ENCODE results near the gene SERPINB1.

SERPINB1 gene

DNA sequence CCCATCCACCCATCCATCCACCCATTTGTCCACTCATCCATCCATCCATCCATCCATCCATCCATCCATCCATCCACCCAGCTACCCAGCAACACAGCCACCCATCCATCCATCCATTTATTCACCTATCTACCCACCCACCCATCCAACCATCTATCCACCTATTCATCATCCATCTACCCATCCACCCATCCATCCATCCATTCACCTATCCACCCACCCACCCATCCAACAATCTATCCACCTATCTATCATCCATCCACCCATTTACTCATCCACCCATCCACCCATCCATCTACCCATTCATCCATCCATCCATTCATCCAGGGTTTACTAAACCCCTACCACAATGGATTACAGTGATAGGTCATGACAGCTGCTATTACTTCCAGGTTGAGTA is 7.4 kb downstream of the SERPINB1 start:
- TF ChIP-seq, protein P1, sequence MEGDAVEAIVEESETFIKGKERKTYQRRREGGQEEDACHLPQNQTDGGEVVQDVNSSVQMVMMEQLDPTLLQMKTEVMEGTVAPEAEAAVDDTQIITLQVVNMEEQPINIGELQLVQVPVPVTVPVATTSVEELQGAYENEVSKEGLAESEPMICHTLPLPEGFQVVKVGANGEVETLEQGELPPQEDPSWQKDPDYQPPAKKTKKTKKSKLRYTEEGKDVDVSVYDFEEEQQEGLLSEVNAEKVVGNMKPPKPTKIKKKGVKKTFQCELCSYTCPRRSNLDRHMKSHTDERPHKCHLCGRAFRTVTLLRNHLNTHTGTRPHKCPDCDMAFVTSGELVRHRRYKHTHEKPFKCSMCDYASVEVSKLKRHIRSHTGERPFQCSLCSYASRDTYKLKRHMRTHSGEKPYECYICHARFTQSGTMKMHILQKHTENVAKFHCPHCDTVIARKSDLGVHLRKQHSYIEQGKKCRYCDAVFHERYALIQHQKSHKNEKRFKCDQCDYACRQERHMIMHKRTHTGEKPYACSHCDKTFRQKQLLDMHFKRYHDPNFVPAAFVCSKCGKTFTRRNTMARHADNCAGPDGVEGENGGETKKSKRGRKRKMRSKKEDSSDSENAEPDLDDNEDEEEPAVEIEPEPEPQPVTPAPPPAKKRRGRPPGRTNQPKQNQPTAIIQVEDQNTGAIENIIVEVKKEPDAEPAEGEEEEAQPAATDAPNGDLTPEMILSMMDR (IDR thresholded peaks at IDR 0.05; ENCODE audit: low read length, missing control alignments), result no peak

DNA sequence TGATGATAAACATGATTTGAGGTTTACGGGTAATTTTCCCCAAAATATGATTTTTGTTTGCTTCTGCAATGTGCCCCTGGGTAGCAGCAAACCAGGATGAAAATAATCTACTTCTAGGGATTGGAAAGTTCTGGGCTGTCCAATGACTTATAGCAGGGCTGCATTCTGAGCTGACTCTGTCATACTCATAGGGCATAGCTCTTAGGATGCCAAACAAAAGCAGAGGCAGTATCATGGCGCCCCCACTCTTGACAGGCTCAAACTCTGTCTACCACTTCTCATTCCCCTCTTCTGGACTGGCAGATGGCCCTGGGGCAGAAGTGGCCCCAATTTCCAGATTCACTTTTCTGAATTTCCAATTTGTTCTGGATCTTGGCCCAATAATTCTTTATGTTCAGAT is 10.3 kb downstream of the SERPINB1 start:
- no peak for DNase-seq (ENCODE audit: low read depth)
- H3K4me3 ChIP-seq (replicated peaks; ENCODE audit: low read depth, low read length), result no peak overlapping the region
- TF ChIP-seq, protein P1 (IDR thresholded peaks at IDR 0.05; ENCODE audit: low read length, missing control alignments), result no peak

More for the DNA sequence above, 7.4 kb downstream of the SERPINB1 start:
- DNase-seq (ENCODE audit: low read depth), result no peak
- no peak overlapping the region for H3K4me3 ChIP-seq (replicated peaks; ENCODE audit: low read depth, low read length)

DNA sequence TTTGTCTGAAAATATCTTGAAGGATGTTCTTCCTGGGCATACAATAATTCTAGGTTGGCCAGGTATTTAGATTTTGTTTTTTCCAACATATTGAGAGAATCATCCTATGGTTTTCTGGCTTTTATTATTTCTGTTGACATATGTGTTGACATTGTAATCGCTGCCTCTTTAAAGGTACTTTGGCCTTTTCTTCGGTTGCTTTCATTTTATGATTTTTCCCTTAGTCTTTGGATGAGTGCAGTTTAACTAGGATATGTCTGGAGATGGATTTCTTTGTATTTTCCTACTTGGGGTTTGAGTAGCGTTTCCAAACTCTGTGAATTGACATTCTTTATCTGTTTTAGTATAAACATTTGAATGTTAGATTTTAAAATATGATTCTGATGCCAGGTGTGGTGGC is 11.5 kb downstream of the SERPINB1 start:
- TF ChIP-seq, protein P1 (IDR thresholded peaks at IDR 0.05; ENCODE audit: low read length, missing control alignments), result no peak
- no peak overlapping the region for H3K4me3 ChIP-seq (replicated peaks; ENCODE audit: low read depth, low read length)
- no peak for DNase-seq (ENCODE audit: low read depth)

DNA sequence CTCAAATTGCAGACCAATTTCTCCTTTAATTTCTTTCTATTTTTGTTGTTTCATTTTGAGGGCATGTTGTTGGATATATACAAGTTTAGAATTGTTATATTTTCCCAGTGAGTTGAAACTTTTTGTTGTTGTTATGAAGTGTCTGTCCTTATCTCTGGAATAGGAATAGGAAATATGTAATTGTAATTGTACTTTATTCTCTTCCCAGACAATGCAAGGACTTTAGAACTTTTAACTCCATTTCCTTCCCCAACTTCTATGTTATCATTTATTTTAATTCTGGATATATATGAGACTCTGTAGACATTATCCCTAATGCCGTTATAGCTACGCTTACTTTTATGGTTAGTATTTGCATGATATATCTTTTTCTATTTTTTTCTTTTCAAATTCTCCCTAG is 12.4 kb downstream of the SERPINB1 start:
- TF ChIP-seq, protein P1 (IDR thresholded peaks at IDR 0.05; ENCODE audit: low read length, missing control alignments), result no peak
- no peak overlapping the region for H3K4me3 ChIP-seq (replicated peaks; ENCODE audit: low read depth, low read length)
- no peak for DNase-seq (ENCODE audit: low read depth)

DNA sequence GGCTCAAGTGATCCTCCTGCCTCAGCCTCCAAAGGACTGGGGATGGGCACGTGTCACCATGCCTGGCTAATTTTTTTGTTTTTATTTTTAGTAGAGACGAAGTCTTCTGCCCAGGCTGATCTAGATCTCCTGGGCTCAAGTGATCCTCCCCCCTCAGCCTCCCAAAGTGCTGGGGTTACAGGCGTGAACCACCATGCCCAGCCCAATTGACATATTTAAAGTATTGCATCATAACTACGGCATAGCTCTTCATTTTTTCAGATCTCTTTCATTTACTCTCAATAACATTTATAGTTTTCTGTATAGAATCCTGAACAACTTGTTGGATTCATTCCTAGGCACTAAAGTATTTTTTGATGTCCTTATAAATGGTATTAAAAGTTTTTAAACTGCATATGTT is 13.0 kb downstream of the SERPINB1 start:
- DNase-seq (ENCODE audit: low read depth), result no peak
- TF ChIP-seq, protein P1 (IDR thresholded peaks at IDR 0.05; ENCODE audit: low read length, missing control alignments), result no peak
- no peak overlapping the region for H3K4me3 ChIP-seq (replicated peaks; ENCODE audit: low read depth, low read length)

DNA sequence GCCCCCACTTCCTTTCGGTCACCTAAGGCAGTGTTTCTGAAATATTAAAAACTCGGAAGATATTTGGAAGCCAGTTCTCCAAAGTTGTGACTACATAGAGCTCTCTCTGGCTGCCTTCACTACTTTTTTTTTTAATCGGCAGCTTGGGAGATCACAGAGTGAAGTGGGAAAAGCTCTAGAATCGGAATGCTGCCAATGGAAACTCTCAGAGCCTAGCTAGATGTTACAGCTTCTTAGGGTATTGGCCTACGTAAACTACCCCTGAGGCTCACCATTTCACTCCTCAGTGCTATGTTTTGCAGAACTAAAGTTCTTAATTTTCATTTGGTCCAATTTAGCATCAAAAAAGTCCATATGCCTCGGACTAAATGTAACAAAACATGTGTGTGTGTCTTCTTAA is 14.5 kb downstream of the SERPINB1 start:
- TF ChIP-seq, protein P1 (IDR thresholded peaks at IDR 0.05; ENCODE audit: low read length, missing control alignments), result no peak
- H3K4me3 ChIP-seq (replicated peaks; ENCODE audit: low read depth, low read length), result no peak overlapping the region
- DNase-seq (ENCODE audit: low read depth), result no peak

DNA sequence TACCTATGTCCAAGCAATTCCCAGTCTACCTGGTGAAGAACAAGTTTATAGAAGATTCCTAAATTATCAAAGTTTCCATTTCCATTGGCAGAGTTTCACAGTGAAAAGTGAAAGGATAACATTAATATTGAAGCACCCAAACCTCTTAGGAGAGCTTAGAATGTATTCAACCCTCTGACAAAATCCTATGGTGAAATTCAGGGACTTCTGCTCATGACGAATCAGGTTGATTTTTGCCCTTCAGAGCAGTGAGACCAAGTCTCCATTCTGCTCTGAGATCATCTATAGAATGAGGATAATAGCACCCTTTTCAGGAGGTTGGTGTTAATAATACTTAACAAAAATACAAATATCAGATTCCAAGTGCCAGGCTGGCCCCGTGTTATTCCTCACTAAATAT is 15.5 kb downstream of the SERPINB1 start:
- DNase-seq (ENCODE audit: low read depth), result no peak
- TF ChIP-seq, protein P1 (IDR thresholded peaks at IDR 0.05; ENCODE audit: low read length, missing control alignments), result no peak
- no peak overlapping the region for H3K4me3 ChIP-seq (replicated peaks; ENCODE audit: low read depth, low read length)
